HL-60 (cell line): ENCODE results near the gene RASGEF1B.

Experiments
- CTCF ChIP-seq: IDR thresholded peaks from one replicate; pipeline ENCODE4 v1.5.1; 2011; ENCODE audit warnings: low read length, control low read depth, inconsistent platforms; ENCODE audit not compliant: insufficient read depth
- GABPA ChIP-seq: IDR thresholded peaks from 2 replicates; pipeline ENCODE4 v1.6.1; 2012; ENCODE audit warnings: low read depth
- POLR2AphosphoS5 ChIP-seq: IDR thresholded peaks from 2 replicates; pipeline ENCODE4 v1.6.1; 2012; ENCODE audit warnings: low read depth
- REST ChIP-seq: IDR thresholded peaks from 2 replicates; pipeline ENCODE4 v1.6.1; 2012; ENCODE audit warnings: low read depth; ENCODE audit not compliant: insufficient replicate concordance

- TF ChIP-seq GABPA (no peak), CTCF (no peak), REST (no peak), POLR2AphosphoS5 (no peak)
Measured at GRCh38 chr4:81494031-81494431, 22.3 kb upstream of the RASGEF1B start.
